ENCODE results near the gene TTC28. TPM values are rescaled to one million over a fixed set of nuclear protein-coding genes. Genes with fewer than 3 reads are reported as not detected.

The TTC28 gene
- total and polyA plus RNA-seq, 12 donors: 2.1 to 27.7 (median 20.4) TPM

- Histone ChIP-seq H3K27ac (no peak overlapping the region), H3K4me1 (peaks cover 0 to 14% (median 6%) of the 10 kb centered on the region in 9 donors), H3K27me3 (no peaks in the 10 kb centered on the region), H3K4me3 (no peak overlapping the region), H3K9me3 (peaks cover 0 to 7% (median 0%) of the 10 kb centered on the region in 11 donors), H3K36me3 (peaks cover 0 to 6% (median 0%) of the 10 kb centered on the region in 9 donors)
- TF ChIP-seq, protein P1, sequence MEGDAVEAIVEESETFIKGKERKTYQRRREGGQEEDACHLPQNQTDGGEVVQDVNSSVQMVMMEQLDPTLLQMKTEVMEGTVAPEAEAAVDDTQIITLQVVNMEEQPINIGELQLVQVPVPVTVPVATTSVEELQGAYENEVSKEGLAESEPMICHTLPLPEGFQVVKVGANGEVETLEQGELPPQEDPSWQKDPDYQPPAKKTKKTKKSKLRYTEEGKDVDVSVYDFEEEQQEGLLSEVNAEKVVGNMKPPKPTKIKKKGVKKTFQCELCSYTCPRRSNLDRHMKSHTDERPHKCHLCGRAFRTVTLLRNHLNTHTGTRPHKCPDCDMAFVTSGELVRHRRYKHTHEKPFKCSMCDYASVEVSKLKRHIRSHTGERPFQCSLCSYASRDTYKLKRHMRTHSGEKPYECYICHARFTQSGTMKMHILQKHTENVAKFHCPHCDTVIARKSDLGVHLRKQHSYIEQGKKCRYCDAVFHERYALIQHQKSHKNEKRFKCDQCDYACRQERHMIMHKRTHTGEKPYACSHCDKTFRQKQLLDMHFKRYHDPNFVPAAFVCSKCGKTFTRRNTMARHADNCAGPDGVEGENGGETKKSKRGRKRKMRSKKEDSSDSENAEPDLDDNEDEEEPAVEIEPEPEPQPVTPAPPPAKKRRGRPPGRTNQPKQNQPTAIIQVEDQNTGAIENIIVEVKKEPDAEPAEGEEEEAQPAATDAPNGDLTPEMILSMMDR (IDR thresholded peaks at IDR 0.05): no peak
- DNase-seq (no peak), ATAC-seq (no peak)
- intact Hi-C loops (cut with DNase I): loop anchor here in 4 of 10 donors (5.0 to 10.0 kb wide), 3 partner anchors 188 to 340 kb away; no protein-coding TSS in a partner anchor
- 93 to 94% methylated on average over 1 of the region's 1 CpG for WGBS, 2 donors
These were observed 425.2 kb downstream of the TTC28 start for GRCh38 chr22:28254396-28254795.

GRCh38 chr22:28252539-28252938 lies 427.1 kb downstream of the TTC28 start:
- ATAC-seq (no peak), DNase-seq (no peak)
- TF ChIP-seq, protein P1 (IDR thresholded peaks at IDR 0.05): no peak
- Histone ChIP-seq H3K4me3 (no peak overlapping the region), H3K27ac (no peak overlapping the region), H3K36me3 (peaks cover 0 to 6% (median 0%) of the 10 kb centered on the region in 9 donors), H3K9me3 (peaks cover 0 to 7% (median 0%) of the 10 kb centered on the region in 11 donors), H3K27me3 (no peaks in the 10 kb centered on the region), H3K4me1 (peaks cover 0 to 32% (median 17%) of the 10 kb centered on the region in 9 donors)
- intact Hi-C loops (cut with DNase I): loop anchor here in 4 of 10 donors (5.0 to 10.0 kb wide), 3 partner anchors 190 to 342 kb away; no protein-coding TSS in a partner anchor
- 70 to 76% methylated on average over 2 of the region's 2 CpGs for WGBS, 2 donors

DNA sequence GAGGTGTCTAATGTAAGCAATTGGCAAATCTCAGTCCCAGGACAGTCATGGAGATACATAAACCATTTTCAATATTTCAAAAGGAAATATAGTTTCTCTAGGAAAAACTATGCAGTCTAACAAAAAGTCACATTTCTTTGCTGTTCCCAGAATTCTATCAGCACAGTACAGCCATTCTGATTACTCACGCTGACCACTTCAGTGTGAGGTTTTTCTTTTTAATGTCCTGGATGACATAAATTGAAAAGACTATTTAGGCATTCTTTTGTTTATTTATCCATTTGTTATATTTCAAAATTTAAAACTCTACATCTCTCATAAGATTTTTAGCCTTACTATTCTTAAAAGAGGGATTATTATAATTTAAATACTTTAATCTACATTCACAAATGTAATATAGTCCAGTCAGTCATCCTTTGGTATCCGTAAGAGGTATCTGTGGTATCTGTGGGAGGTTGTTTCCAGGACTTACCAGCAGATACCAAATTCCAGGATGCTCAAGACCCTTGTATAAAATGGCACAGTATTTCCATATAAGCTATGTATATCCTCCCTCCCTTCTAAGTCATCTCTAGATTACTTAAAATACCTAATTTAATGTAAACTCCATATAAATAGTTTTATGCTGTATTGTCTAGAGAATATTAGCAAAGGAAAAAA lies 429.5 kb downstream of the TTC28 start:
- DNase-seq: no peak
- Histone ChIP-seq H3K36me3 (peaks cover 0 to 4% (median 0%) of the 10 kb centered on the region in 9 donors), H3K4me1 (peaks cover 0 to 55% (median 36%) of the 10 kb centered on the region in 9 donors), H3K4me3 (no peak overlapping the region), H3K27ac (peak overlapping the region in 1 of 10 donors; percentile 29), H3K9me3 (no peaks in the 10 kb centered on the region), H3K27me3 (no peaks in the 10 kb centered on the region)
- intact Hi-C loops (cut with DNase I): loop anchor here in 4 of 10 donors (5.0 to 10.0 kb wide), 3 partner anchors 192 to 345 kb away; no protein-coding TSS in a partner anchor
- 95 to 96% methylated on average over 2 of the region's 2 CpGs for WGBS, 2 donors
- ATAC-seq: no peak
- TF ChIP-seq, protein P1 (IDR thresholded peaks at IDR 0.05): no peak

- 71 to 86% methylated on average over 2 of the region's 2 CpGs for WGBS, 2 donors
- no peaks in the 10 kb centered on the region for H3K36me3 ChIP-seq
- peak overlapping the region in 2 of 10 donors; percentile 13 to 29 for H3K27ac ChIP-seq
- H3K4me1 ChIP-seq: peaks cover 0 to 61% (median 40%) of the 10 kb centered on the region in 9 donors
- intact Hi-C loops (cut with DNase I): no loop called here
- H3K9me3 ChIP-seq: no peaks in the 10 kb centered on the region
- no peaks in the 10 kb centered on the region for H3K27me3 ChIP-seq
- TF ChIP-seq, protein P1 (IDR thresholded peaks at IDR 0.05): no peak
- DNase-seq (no peak), ATAC-seq (no peak)
- H3K4me3 ChIP-seq: no peak overlapping the region
These were observed 430.2 kb downstream of the TTC28 start for GRCh38 chr22:28249402-28249801.
